ENCODE results near the gene EGFL8.
"Not testable (repeated sequence)": the region's sequence is repeated elsewhere in the genome, so short reads cannot be mapped to it uniquely, and the experiment has no call there.

The EGFL8 gene

DNA sequence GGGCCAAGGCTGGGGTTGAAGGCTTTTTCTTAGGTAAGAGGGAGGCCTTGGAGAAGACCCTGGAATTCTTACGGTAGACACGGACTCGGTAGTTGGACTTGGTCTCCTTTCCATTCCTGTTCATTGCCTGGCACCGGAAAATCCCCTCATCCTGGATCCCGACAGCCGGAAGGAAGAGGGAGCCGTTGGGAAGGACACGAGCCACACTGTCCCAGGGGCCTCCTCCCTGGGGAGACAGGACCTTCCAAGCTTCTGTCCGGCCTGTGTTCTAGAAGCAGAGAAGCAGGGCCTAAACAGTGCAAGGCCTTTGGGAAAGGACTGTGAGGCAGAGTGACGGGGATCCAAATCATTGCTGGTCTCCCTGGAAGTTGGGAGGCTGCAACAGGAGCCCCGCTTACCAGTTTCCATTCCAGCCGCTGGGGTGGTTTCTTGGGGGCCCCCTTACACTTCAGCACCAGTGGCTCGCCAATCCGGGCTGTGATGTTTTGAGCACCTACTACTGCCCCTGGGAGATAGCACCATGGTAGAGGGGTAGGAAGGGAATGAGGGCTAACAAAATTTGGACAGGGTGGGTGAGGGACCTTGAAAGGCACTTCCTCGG is 19.2 kb downstream of the EGFL8 start:
- no peak for DNase-seq (ENCODE audit: low spot score)

GRCh38 chr6:32184084-32184640 is 19.8 kb downstream of the EGFL8 start, which contains the start of gene AGER:
TSS of gene AGER (minus strand) at chr6:32184253. CDS start at chr6:32184222, 31 bp downstream.
- no peak for DNase-seq (ENCODE audit: low spot score)

DNA sequence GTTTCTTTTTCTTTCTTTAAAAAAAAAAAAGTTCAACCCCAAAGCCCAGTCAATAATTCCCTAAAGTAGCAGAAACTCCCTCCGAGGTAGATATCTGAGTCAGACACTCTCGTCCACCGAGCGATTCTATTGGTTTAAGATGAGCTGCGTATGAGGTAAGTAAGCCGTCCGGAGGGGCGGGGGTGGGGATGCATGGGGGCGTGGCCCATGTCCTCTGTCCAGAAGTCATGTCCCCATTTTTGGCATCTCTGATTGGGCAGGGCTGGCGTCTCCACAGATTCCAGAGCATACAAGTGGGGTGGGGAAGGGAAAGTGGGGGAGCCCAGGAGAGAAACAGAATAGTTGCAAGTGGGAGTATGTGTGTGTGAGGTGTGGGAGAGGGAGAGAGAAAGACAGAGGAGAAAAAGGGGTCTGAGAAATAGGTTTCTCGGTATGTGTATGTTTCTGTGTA is 21.3 kb downstream of the EGFL8 start:
- DNase-seq (ENCODE audit: low spot score), result not testable (repeated sequence)

DNA sequence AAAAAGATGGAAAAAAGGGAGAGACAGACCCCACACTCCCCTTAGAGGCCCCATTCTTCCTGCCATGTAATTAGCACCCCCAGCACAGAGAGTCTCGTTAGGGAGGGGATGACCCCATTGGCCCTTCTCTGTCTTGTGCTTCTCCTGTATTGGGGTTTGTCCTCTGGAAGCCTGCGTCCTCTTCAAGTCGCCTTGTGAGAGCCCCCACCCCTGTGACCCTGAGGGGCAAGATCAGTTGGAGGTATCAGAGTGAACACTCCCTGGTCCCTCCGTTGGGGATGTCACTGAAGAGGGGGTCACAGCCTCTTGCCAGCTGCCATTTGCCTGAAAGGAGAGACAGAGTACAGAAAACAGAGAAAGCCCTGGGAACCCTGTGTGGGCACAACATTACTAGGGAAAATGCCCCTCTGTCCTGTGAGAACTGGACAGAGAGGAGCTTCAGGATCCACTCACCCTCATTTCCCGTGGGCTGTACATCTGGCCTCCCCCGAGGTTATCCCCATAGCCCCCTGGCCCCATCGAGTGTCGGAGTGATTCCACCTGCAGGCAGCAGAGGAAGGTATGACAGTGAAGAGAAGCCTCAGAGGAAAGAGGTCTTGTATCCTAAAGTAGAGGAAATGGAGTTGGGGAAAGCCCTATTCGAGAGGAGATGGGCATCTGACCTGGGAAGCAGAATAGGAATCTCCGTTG is 21.9 kb downstream of the EGFL8 start:
- not testable (repeated sequence) for DNase-seq (ENCODE audit: low spot score)

- DNase-seq (ENCODE audit: low spot score), result no peak
Measured at GRCh38 chr6:32187009-32187709, 22.8 kb downstream of the EGFL8 start.

- DNase-seq (ENCODE audit: low spot score), result not testable (repeated sequence)
Measured at GRCh38 chr6:32187725-32188380, 23.5 kb downstream of the EGFL8 start.

DNA sequence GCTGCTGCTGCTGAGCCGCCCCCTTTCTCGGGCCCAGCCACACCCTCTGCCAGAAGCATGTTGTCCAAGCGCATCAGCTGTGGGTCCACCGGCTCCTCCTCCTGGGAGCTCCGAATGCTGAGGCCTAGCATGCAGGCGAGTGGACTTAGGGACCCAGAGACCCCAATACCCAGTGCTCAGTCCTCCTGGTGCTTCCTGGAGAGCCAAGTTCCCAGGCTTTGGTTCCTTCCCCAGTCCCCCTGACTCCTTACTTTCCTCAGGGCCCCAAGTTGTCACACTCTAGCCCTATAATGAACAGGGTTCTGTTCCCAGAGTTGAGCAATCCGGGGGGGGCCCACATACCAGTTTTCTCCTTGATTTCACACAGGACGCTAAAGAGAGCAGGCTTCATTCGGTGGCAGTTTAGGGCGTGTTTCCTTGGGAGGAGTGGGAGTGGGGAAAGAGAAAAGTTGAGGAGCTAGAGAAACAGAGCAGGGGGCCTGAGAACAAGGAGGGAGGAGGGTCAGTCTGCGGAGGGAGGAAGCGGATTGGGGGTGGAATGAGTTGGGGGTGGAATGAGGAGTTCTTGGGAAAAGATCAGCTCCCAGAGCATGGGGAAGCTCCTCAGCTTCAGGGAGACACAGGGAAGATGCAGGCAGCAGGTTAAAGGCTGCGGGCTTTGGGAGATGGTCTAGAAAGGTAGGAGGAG is 24.1 kb downstream of the EGFL8 start:
- DNase-seq (ENCODE audit: low spot score), result no peak

- DNase-seq (ENCODE audit: low spot score), result no peak
Measured at GRCh38 chr6:32189069-32189741, 24.8 kb downstream of the EGFL8 start.

DNA sequence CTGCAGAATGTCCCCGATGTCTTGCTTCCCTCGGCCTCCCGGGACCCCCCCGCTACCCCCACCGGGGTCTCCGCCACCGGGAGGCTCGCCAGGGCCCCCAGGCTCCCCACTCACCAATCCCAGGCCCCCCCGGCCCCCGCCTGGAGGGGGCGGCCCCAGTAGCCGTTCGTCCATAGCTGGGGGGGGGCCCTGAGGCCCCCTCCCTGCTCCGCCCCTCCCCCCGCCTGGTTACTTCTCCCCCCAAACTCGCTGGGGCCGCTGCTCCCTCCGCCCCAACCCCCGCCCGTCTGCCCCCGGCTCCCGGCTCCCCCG is 25.3 kb downstream of the EGFL8 start:
- DNase-seq (ENCODE audit: low spot score), result no peak

DNA sequence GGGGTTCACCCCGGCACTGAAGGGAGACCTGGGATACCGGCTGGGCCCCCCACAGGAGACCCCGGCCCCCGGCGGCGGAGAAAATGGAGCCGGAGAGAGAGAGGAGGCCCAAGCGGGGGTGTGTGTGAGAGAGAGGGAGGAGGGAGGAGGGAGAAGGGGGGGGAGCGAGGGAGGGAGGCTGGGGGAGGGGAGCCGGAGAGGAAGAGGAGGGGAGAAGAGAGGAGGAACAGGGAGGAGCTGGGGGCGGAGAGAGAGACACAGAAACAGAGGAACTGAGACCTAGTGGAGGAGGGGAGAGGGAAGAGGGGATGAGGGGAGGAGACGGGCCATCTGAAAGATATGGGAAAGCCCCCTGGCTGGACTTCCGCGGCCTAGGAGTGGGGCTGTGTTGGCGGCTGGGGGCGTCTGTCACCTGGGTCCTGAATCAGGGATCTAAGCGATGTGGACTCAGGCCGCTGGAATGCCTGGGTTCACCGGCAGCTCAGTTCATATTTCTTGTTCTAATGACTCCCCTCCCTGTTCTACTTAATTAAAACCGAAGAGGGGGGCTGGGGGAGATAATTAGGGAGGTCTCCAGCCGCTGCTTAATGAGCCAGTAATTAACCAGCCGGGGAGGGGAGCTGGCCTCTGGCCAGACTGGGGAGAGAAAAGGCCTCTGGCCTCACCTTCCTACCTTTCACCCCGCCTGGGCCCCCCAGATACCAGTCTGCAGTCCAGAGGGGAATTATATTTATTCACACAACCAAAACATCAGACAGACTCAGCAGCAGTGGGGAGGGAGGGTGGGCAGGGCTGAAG is 25.9 kb downstream of the EGFL8 start, which contains the start of gene PBX2:
Gene PBX2 (minus strand): TSS at position 149 of the 798 bp plus-strand sequence. CDS start 287 bp downstream, outside the sequence.
- peak; percentile 96 for DNase-seq (ENCODE audit: low spot score)

- DNase-seq (ENCODE audit: low spot score), result no peak
Measured at GRCh38 chr6:32190911-32191677, 26.7 kb downstream of the EGFL8 start.

DNA sequence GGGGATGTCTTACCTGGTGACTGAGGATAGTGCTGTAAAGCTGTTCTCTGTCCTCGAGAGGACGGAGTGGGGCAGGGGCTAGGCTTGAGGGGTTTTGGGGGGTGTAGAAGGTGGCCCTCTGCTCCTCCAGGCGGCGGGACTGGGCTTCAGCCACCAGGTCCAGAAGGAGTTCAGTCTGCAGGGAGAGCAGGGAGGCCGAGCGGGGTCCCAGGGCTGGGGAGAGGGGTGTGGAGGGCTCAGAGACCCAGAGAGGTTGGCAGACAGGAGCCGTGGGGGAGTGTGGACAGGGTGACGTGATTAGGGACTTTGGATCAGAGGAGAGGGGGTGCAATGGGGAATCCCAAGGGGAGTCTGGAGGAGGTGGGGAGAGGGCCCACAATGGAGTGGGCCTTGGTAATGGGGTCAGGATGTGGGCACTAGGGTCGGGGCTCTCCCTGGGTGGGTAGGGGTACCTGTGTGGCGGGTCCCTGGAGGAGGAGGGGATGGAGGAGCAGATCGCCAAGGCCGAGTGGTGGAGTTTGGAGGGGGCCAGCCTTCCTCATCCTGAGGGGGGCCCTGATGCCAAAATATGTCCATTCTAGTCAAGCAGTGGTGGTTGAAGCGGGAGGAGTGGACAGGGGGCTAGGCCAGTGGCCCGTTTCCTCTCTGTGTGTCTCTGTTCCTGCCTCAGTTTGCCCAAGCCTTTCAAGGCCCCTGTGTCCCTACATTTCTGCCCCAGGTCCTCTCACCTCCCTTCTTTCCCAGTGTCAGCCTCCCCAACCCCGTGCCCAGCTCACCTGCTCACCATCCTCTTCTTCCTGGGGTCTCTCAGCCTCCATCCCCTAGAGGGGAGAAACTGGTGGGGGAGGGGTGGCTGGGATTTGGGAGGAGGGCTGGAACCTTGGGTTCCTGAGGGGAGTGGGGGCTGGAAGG is 27.6 kb downstream of the EGFL8 start:
- DNase-seq (ENCODE audit: low spot score), result no peak

DNA sequence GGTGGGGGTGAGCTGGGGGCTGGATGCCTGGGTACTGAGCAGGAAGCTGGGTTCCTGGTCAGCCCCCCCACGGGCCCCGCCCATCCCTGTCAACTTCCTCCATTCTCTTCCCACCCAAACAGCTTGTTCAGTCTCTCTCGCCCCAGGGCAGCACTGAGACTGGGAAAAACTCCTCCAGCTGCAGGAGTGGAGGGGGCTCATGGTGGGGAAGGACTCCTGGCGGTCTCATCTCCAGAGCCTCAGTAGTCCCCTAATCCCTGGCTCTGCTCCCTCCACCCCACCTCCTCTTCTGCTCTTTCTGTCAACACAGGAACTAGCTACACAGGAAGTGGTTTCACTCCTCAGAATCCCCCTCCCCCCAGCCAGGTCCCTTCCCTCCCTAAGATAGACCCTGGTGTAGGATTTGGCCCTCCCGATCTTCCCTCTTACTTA is 28.2 kb downstream of the EGFL8 start, which contains the start of gene GPSM3:
Gene GPSM3 (minus strand): TSS at position 36 of the 432 bp plus-strand sequence. CDS start 130 bp downstream, outside the sequence.
- DNase-seq (ENCODE audit: low spot score), result no peak

DNA sequence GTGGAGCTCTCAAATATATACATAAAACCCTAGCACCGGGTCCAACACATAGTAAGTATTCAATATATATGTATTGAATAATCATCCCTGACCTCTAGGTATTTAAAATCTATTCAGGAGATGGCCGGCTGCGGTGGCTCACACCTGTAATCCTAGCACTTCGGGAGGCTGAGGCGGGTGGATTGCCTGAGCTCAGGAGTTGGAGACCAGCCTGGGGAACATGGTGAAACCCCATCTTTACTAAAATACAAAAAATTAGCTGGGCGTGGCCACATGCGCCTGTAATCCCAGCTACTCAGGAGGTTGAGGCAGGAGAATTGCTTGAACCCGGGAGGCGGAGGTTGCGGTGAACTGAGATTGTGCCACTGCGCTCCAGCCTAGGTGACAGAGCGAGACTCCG is 28.7 kb downstream of the EGFL8 start:
- DNase-seq (ENCODE audit: low spot score), result not testable (repeated sequence)

GRCh38 chr6:32194388-32194787 is 30.0 kb downstream of the EGFL8 start:
- no peak for DNase-seq (ENCODE audit: low spot score)

DNA sequence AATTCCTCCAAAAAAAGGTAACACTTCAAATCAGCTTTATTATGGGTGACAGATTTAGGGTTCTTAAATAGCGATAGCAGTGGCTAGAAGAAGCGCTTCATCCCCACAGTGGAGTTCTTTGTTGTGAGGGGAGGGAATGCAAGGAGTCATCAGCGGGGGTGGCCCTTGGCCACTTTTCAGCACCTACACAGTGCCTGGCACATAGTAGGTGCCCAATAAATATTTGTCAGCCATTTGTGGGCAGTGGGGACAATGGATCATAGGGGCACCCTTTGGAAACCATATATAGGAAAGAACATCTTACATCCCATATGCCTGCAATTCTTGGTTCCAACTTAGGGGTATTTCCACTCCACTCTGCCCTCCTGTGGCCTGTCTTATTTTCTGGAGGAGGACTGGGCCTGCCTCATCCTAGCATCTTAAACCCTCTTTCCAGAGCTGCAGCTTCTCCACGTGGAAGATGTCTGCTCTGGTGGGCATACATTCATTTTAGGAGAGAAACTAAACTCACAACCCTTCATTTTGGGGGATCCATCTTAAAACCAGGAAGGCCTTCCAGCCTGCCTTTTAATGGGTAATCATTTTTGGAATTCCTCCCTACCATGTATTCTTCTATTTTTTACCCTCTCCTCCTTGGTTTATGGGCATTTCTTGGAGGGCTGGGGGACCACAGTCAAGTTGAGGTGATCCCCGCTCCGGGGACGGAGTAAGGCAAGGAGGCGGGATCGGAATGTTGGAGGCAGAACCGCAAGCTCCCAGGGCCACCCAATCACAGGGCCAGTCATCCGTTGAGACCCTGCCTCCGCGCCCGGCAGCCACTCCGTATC is 30.6 kb downstream of the EGFL8 start:
- peak; percentile 57 for DNase-seq (ENCODE audit: low spot score)

DNA sequence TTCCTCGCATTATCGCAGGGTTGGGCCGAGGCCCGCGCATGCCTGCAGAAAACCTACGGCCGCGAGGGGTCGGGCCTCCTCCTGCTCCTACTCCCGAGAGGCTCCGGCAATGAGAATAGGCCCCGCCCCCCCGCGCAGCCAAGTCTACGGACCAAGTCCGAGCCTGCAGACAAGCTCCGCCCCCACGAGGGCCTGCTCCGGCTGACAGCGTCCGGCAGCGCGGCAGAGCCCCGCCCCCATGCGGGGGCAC is 31.2 kb downstream of the EGFL8 start:
- DNase-seq (ENCODE audit: low spot score), result peak; percentile 100

Measured in putamen (tissue), 1 donor.